Endothelial cell of umbilical vein (primary cell): ENCODE measurements around the gene WDFY2.

Experiments used
- EZH2 ChIP-seq: IDR thresholded peaks from 2 replicates; pipeline ENCODE4 v1.6.1; 2012; ENCODE audit warnings: borderline replicate concordance, low read depth, mild to moderate bottlenecking, moderate library complexity, low read length, inconsistent platforms; ENCODE audit not compliant: severe bottlenecking
- FOS ChIP-seq: IDR thresholded peaks from 2 replicates; pipeline ENCODE4 v1.6.1; 2011; ENCODE audit warnings: mild to moderate bottlenecking, low read length, moderate library complexity, borderline replicate concordance; ENCODE audit not compliant: insufficient read depth
- GATA2 ChIP-seq: IDR thresholded peaks from 2 replicates; pipeline ENCODE4 v1.7.0; 2011; ENCODE audit warnings: low read depth, mild to moderate bottlenecking, moderate library complexity, mixed read lengths, low read length; ENCODE audit not compliant: insufficient read length, insufficient read depth
- POLR2A ChIP-seq: IDR thresholded peaks from 2 replicates; pipeline ENCODE4 v1.6.1; 2012; ENCODE audit warnings: low read depth, mild to moderate bottlenecking, control low read depth, low read length
- POLR2AphosphoS5 ChIP-seq: IDR thresholded peaks from 2 replicates; pipeline ENCODE4 v1.6.1; 2012; ENCODE audit warnings: low read depth, mild to moderate bottlenecking, control low read depth, low read length, moderate library complexity; ENCODE audit not compliant: insufficient read depth
- TF ChIP-seq, protein P1 (sequence below): IDR thresholded peaks from 2 replicates; pipeline ENCODE4 v1.6.1; 2011; ENCODE audit not compliant: insufficient read depth, insufficient read length
- TF ChIP-seq, protein P2 (sequence below), 2 donors: IDR thresholded peaks; 1 replicate in 1 of 2; 2 replicates in 1 of 2; pipeline ENCODE4 v1.5.1; 2011; ENCODE audit warnings: low read length in 2 of 2, mild to moderate bottlenecking in 2 of 2, moderate library complexity in 2 of 2, control low read depth in 1 of 2, inconsistent platforms in 1 of 2, low read depth in 1 of 2; ENCODE audit not compliant: insufficient read depth in 1 of 2; ENCODE audit errors: extremely low read depth in 1 of 2

DNA sequence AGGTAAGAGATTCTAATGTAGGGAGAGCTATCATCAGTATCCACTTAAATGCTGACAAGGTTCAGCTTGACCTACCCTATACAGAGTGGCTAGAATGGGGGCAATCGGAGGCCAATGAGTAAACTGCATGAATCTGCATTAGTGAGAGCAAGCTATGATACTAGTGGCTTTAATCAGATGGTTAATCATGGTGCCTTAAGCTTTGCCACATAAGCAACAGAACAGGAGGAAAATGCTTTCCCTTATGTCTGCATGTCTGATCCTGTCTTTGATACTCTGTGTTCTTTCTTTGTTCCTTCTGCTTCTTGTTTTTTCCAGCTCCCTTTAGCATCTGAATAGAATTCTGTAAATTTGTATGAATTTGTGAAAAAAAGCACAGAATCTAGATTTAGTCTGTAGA, 91.1 kb downstream of the WDFY2 start:
- no peak for TF ChIP-seq POLR2A
- TF ChIP-seq GATA2, result no peak
- no peak for TF ChIP-seq EZH2
- TF ChIP-seq, protein P1, sequence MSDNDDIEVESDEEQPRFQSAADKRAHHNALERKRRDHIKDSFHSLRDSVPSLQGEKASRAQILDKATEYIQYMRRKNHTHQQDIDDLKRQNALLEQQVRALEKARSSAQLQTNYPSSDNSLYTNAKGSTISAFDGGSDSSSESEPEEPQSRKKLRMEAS, result no peak
- TF ChIP-seq, protein P2, sequence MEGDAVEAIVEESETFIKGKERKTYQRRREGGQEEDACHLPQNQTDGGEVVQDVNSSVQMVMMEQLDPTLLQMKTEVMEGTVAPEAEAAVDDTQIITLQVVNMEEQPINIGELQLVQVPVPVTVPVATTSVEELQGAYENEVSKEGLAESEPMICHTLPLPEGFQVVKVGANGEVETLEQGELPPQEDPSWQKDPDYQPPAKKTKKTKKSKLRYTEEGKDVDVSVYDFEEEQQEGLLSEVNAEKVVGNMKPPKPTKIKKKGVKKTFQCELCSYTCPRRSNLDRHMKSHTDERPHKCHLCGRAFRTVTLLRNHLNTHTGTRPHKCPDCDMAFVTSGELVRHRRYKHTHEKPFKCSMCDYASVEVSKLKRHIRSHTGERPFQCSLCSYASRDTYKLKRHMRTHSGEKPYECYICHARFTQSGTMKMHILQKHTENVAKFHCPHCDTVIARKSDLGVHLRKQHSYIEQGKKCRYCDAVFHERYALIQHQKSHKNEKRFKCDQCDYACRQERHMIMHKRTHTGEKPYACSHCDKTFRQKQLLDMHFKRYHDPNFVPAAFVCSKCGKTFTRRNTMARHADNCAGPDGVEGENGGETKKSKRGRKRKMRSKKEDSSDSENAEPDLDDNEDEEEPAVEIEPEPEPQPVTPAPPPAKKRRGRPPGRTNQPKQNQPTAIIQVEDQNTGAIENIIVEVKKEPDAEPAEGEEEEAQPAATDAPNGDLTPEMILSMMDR (IDR thresholded peaks at IDR 0.05; ENCODE audit: extremely low read depth in 1 of 2, insufficient read depth in 1 of 2, low read depth in 1 of 2, low read length in 2 of 2), result no peak
- TF ChIP-seq FOS, result no peak
- TF ChIP-seq POLR2AphosphoS5, result no peak
